HepG2 (cell line): ENCODE measurements around the gene NLRP12. TPM values are rescaled to one million over a fixed set of nuclear protein-coding genes. Genes with fewer than 3 reads are reported as not detected.

ENCODE experiments used
- ATAC-seq: fragments of 200-7000 bp; cut with Tn5 transposase; 3 replicates; pipeline ENCODE4 v1.9.1; 2020; ENCODE audit warnings: mild to moderate bottlenecking, moderate library complexity
- BruUV-seq: library from RNA; stranded (reverse); fragments of 400-500 nt; replicated peaks from 2 replicates; lab custom pipeline; 2021; lab: Mats Ljungman, UMichigan
- CTCF ChIA-PET: fragments of 300-600 bp; formaldehyde crosslinking; extraction: SDS; loops from one replicate; lab custom pipeline; 2021; ENCODE audit warnings: low total read pairs, inconsistent platforms, low intra/inter-chr PET ratio; lab: Yijun Ruan, JAX
- POLR2A ChIA-PET: fragments of 350-600 bp; sonication (Branson Sonifier 250); formaldehyde crosslinking; loops from one replicate; lab custom pipeline; 2020; ENCODE audit warnings: antibody characterized with exemption, inconsistent platforms; lab: Yijun Ruan, JAX
- DNase-seq: peaks from one replicate; pipeline ENCODE4 v3.0.0-alpha.2; 2015; ENCODE audit warnings: low spot score
- FAIRE-seq: peaks from 3 replicates; lab custom pipeline; 2011; peaks lifted over from hg19 to GRCh38; lab: Jason Lieb, UNC
- H2AFZ ChIP-seq: one replicate; pipeline ENCODE4 v1.6.1; 2011; ENCODE audit warnings: low read length, inconsistent platforms
- H3K27ac ChIP-seq: fragments of 300-600 bp; 3 replicates; pipeline ENCODE4 v1.8.0; 2011; ENCODE audit warnings: mixed run types, mild to moderate bottlenecking, mixed read lengths, low read length, inconsistent platforms; ENCODE audit not compliant: insufficient read depth; ENCODE audit errors: extremely low read length
- H3K27me3 ChIP-seq, 2 experiments: fragments of 200-600 bp in 1 of 2; 2 replicates in 1 of 2; 3 replicates in 1 of 2; pipeline versions ENCODE4 v1.6.0 to v1.8.0; 2011; ENCODE audit warnings: low read length in 2 of 2, mild to moderate bottlenecking in 2 of 2, moderate library complexity in 2 of 2, inconsistent platforms in 1 of 2; ENCODE audit not compliant: insufficient read depth in 2 of 2, control insufficient read depth in 1 of 2
- H3K36me3 ChIP-seq, 2 experiments: fragments of 200-600 bp in 1 of 2; replicated peaks in 1 of 2; 2 replicates in 1 of 2; 3 replicates in 1 of 2; pipeline versions ENCODE4 v1.5.1 to v1.8.0; 2011; ENCODE audit warnings: low read length in 2 of 2, inconsistent platforms in 1 of 2; ENCODE audit not compliant: insufficient read depth in 2 of 2, control insufficient read depth in 1 of 2
- H3K4me1 ChIP-seq: 2 replicates; pipeline ENCODE4 v1.5.1; 2012; ENCODE audit warnings: low read length, inconsistent platforms; ENCODE audit not compliant: insufficient read depth
- H3K4me2 ChIP-seq: 2 replicates; pipeline ENCODE4 v1.6.0; 2011; ENCODE audit warnings: low read depth, low read length, inconsistent platforms
- H3K4me3 ChIP-seq, 3 experiments: fragments of 200-600 bp in 1 of 3; sonication (generic), shearing (Covaris generic) in 1 of 3; replicated peaks in 1 of 3; 2 replicates each; pipeline ENCODE4 v1.5.1; 2011 to 2016; ENCODE audit warnings: low read length in 3 of 3, inconsistent platforms in 2 of 3, low read depth in 2 of 3, mild to moderate bottlenecking in 2 of 3, control low read depth in 1 of 3, mixed read lengths in 1 of 3; ENCODE audit not compliant: insufficient read depth in 1 of 3
- H3K79me2 ChIP-seq: one replicate; pipeline ENCODE4 v1.6.1; 2011; ENCODE audit warnings: low read length, inconsistent platforms; ENCODE audit not compliant: insufficient read depth
- H3K9ac ChIP-seq: 2 replicates; pipeline ENCODE4 v1.6.0; 2011; ENCODE audit warnings: mild to moderate bottlenecking, low read depth, low read length, inconsistent platforms; ENCODE audit not compliant: insufficient read depth
- H3K9me3 ChIP-seq: 2 replicates; pipeline ENCODE4 v1.5.1; 2012; ENCODE audit warnings: mild to moderate bottlenecking, low read length
- H4K20me1 ChIP-seq: 2 replicates; pipeline ENCODE4 v1.6.0; 2011; ENCODE audit warnings: inconsistent platforms, mild to moderate bottlenecking, low read length, moderate library complexity; ENCODE audit not compliant: insufficient read depth
- E2F1 ChIP-seq: sonication (generic); formaldehyde crosslinking; IDR thresholded peaks from 2 replicates; pipeline ENCODE4 v1.5.0; 2020; ENCODE audit warnings: missing genetic modification reagents
- ETS1 ChIP-seq: sonication (generic); formaldehyde crosslinking; IDR thresholded peaks from 2 replicates; pipeline ENCODE4 v1.4.0; 2020; ENCODE audit warnings: missing genetic modification reagents
- FOSL2 ChIP-seq: sonication (generic); formaldehyde crosslinking; IDR thresholded peaks from 2 replicates; pipeline ENCODE4 v1.4.0; 2020; ENCODE audit warnings: missing genetic modification reagents
- GTF2F1 ChIP-seq: fragments of 150-350 bp; IDR thresholded peaks from 2 replicates; pipeline ENCODE4 v1.6.1; 2014; ENCODE audit warnings: low read length
- NKX3-1 ChIP-seq: sonication (generic); formaldehyde crosslinking; IDR thresholded peaks from 2 replicates; pipeline ENCODE4 v1.5.0; 2020; ENCODE audit warnings: missing genetic modification reagents
- TCF12 ChIP-seq, 2 experiments: fragments of 450-650 bp in 1 of 2; sonication (generic) in 1 of 2; formaldehyde crosslinking in 1 of 2; IDR thresholded peaks; 2 replicates each; pipeline versions ENCODE4 v1.6.1 to v1.8.0; 2017 to 2022; ENCODE audit warnings: antibody characterized with exemption in 1 of 2, mild to moderate bottlenecking in 1 of 2, missing genetic modification reagents in 1 of 2, moderate library complexity in 1 of 2
- TCF7 ChIP-seq: sonication (generic); IDR thresholded peaks from 2 replicates; pipeline ENCODE4 v1.6.1; 2016; ENCODE audit warnings: antibody characterized with exemption, low read depth
- ZNF564 ChIP-seq: sonication (generic); formaldehyde crosslinking; IDR thresholded peaks from 2 replicates; pipeline ENCODE4 v1.8.1; 2023; ENCODE audit warnings: mild to moderate bottlenecking, missing genetic modification reagents
- ZNF629 ChIP-seq: sonication (generic); formaldehyde crosslinking; conservative IDR thresholded peaks from 2 replicates; pipeline ENCODE4 v1.5.0; 2020; ENCODE audit warnings: missing genetic modification reagents
- ZNF777 ChIP-seq: sonication (generic); formaldehyde crosslinking; IDR thresholded peaks from 2 replicates; pipeline ENCODE4 v1.4.0; 2020; ENCODE audit warnings: missing genetic modification reagents
- WGBS: methylation state at CpG from one replicate; pipeline ENCODE4 v1.1.6; 2017; ENCODE audit warnings: low lambda C conversion rate; 5-methylcytosine and 5-hydroxymethylcytosine counted together
- in situ Hi-C: cut with HindIII; loops from 2 replicates; pipeline ENCODE4 v1.10.0; 2017; ENCODE audit warnings: low pct_unique_long_range_greater_than_20kb; ENCODE audit not compliant: extremely low pct_ligation_motif_present
- intact Hi-C: fragments of 100-400 bp; cut with micrococcal nuclease; formaldehyde crosslinking; loops from one replicate; pipeline ENCODE4 v1.10.0; 2022; ENCODE audit not compliant: unreplicated experiment
- polyA plus RNA-seq, 8 experiments: library from polyadenylated mRNA; depleted of rRNA in 3 of 8; stranded (reverse) in 7 of 8; unstranded in 1 of 8; fragments of >200 nt; fragmentation: Illumina TruSeq in 4 of 8; extraction: Trizol in 4 of 8; gene quantifications; 2 replicates each; pipeline versions ENCODE4 v1.2.1 to v1.2.3, GENCODE V29; 2011 to 2016; ENCODE audit warnings: low read depth in 4 of 8, missing spikeins in 1 of 8, mixed read lengths in 1 of 8; ENCODE audit not compliant: insufficient read depth in 1 of 8
- total RNA-seq, 5 experiments: library from RNA; depleted of rRNA; stranded (reverse); fragments of >200 nt; fragmentation: Illumina TruSeq; extraction: Trizol; gene quantifications; 2 replicates each; pipeline ENCODE4 v1.2.3, GENCODE V29; 2016; ENCODE audit warnings: low read depth in 1 of 5

Gene NLRP12
- total and polyA plus RNA-seq, 2 of the 13 experiments (the other 11 are each of a cell fraction or from before 2014, with no cell fraction given): 0.15 to 0.20 TPM

- CTCF ChIA-PET: interaction anchor here (2.7 kb wide), 1 partner anchor 19 kb away, joined by 18 read pairs; no protein-coding TSS in a partner anchor
- in situ Hi-C loops: no loop called here
- no TSS peak for BruUV-seq
- no peaks in the 10 kb centered on the region for H3K9me3 ChIP-seq
- no peak for TF ChIP-seq TCF7
- no peak for TF ChIP-seq E2F1 (CRISPR knock-in tag)
- TF ChIP-seq ZNF564 (CRISPR knock-in tag): no peak
- TF ChIP-seq ZNF777 (CRISPR knock-in tag): no peak
- no peak for TF ChIP-seq GTF2F1
- TF ChIP-seq ZNF629 (CRISPR knock-in tag): no peak
- TF ChIP-seq NKX3-1 (CRISPR knock-in tag): no peak
- no peak for TF ChIP-seq TCF12 (IDR thresholded peaks at IDR 0.05)
- TF ChIP-seq TCF12 (CRISPR knock-in tag; IDR thresholded peaks at IDR 0.05): no peak
- no peak for TF ChIP-seq ETS1 (CRISPR knock-in tag)
- TF ChIP-seq FOSL2 (CRISPR knock-in tag): no peak
- TF ChIP-seq, all 625 proteins: peak for 0
- Histone ChIP-seq H3K27ac (no peak overlapping the region), H3K9ac (no peak overlapping the region), H3K36me3 (no peaks in the 10 kb centered on the region), H2AFZ (no peak overlapping the region), H4K20me1 (no peaks in the 10 kb centered on the region), H3K4me3 (no peak overlapping the region), H3K79me2 (no peaks in the 10 kb centered on the region), H3K4me1 (peaks cover 13% of the 10 kb centered on the region), H3K4me2 (no peak overlapping the region), H3K27me3 (no peaks in the 10 kb centered on the region)
- intact Hi-C loops: no loop called here
- WGBS: 22% methylated on average over 4 of the region's 4 CpGs
- no peak for FAIRE-seq
- ATAC-seq: no peak
- POLR2A ChIA-PET: no interaction called here
- no peak for DNase-seq
These were observed 50.1 kb downstream of the NLRP12 start for GRCh38 chr19:53773999-53774398.
